HG03039 (cell line): ENCODE results near the gene SLC6A11.

Experiments used
- ATAC-seq: cut with Tn5 transposase; IDR thresholded peaks from one replicate; pipeline ENCODE4 v1.9.1; 2021; ENCODE audit warnings: mild to moderate bottlenecking, moderate library complexity; ENCODE audit not compliant: unreplicated experiment

The SLC6A11 gene

GRCh38 chr3:10883478-10884234 is 67.6 kb downstream of the SLC6A11 start:
- no peak for ATAC-seq

GRCh38 chr3:10887015-10887414 is 71.0 kb downstream of the SLC6A11 start:
- ATAC-seq, result no peak

GRCh38 chr3:10888518-10889090 is 72.6 kb downstream of the SLC6A11 start:
- no peak for ATAC-seq

GRCh38 chr3:10889206-10889960 is 73.4 kb downstream of the SLC6A11 start:
- ATAC-seq, result no peak

- ATAC-seq, result no peak
These were observed 74.6 kb downstream of the SLC6A11 start for GRCh38 chr3:10890665-10891064.

GRCh38 chr3:10892622-10893021 is 76.6 kb downstream of the SLC6A11 start:
- ATAC-seq, result no peak

- no peak for ATAC-seq
These were observed 85.4 kb downstream of the SLC6A11 start for GRCh38 chr3:10901296-10901945.

GRCh38 chr3:10907262-10907661 is 91.2 kb downstream of the SLC6A11 start:
- no peak for ATAC-seq

GRCh38 chr3:10910367-10910766 is 94.3 kb downstream of the SLC6A11 start:
- no peak for ATAC-seq

- no peak for ATAC-seq
These were observed 95.4 kb downstream of the SLC6A11 start for GRCh38 chr3:10911350-10912002.

GRCh38 chr3:10912786-10913185 is 96.8 kb downstream of the SLC6A11 start:
- ATAC-seq, result no peak

GRCh38 chr3:10915376-10915775 is 99.3 kb downstream of the SLC6A11 start:
- no peak for ATAC-seq

GRCh38 chr3:10917176-10917575 is 101.1 kb downstream of the SLC6A11 start:
- no peak for ATAC-seq

- no peak for ATAC-seq
These were observed 102.0 kb downstream of the SLC6A11 start for GRCh38 chr3:10918011-10918410.

- ATAC-seq, result no peak
These were observed 103.6 kb downstream of the SLC6A11 start for GRCh38 chr3:10919636-10920035.

GRCh38 chr3:10925436-10926255 is 109.6 kb downstream of the SLC6A11 start:
- ATAC-seq, result no peak

GRCh38 chr3:10926256-10926810 is 110.3 kb downstream of the SLC6A11 start:
- no peak for ATAC-seq

GRCh38 chr3:10926811-10927521 is 110.9 kb downstream of the SLC6A11 start:
- ATAC-seq, result no peak

GRCh38 chr3:10927551-10927950 is 111.5 kb downstream of the SLC6A11 start:
- ATAC-seq, result no peak
